Neural cell (in vitro differentiated cells): ENCODE results near the gene CYBRD1.

Experiments
- EZH2 ChIP-seq: fragments of 200-600, 300-800 bp; shearing (Covaris generic), sonication (generic); IDR thresholded peaks from 2 replicates; pipeline ENCODE4 v1.6.1; 2014; ENCODE audit warnings: antibody characterized with exemption, low read length, borderline replicate concordance, mild to moderate bottlenecking; ENCODE audit not compliant: insufficient read depth, poor library complexity, severe bottlenecking
- TF ChIP-seq, protein P1 (sequence below): fragments of 450-650 bp; IDR thresholded peaks from 2 replicates; pipeline ENCODE4 v1.5.1; 2014; ENCODE audit warnings: antibody characterized with exemption, mild to moderate bottlenecking, moderate library complexity; ENCODE audit not compliant: poor library complexity, severe bottlenecking

- TF ChIP-seq, protein P1, sequence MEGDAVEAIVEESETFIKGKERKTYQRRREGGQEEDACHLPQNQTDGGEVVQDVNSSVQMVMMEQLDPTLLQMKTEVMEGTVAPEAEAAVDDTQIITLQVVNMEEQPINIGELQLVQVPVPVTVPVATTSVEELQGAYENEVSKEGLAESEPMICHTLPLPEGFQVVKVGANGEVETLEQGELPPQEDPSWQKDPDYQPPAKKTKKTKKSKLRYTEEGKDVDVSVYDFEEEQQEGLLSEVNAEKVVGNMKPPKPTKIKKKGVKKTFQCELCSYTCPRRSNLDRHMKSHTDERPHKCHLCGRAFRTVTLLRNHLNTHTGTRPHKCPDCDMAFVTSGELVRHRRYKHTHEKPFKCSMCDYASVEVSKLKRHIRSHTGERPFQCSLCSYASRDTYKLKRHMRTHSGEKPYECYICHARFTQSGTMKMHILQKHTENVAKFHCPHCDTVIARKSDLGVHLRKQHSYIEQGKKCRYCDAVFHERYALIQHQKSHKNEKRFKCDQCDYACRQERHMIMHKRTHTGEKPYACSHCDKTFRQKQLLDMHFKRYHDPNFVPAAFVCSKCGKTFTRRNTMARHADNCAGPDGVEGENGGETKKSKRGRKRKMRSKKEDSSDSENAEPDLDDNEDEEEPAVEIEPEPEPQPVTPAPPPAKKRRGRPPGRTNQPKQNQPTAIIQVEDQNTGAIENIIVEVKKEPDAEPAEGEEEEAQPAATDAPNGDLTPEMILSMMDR: no peak
- TF ChIP-seq EZH2: peak; percentile 5
Measured at GRCh38 chr2:171523088-171524017, 1.1 kb downstream of the CYBRD1 start.
